GM21367 (cell line): ENCODE measurements around the gene IL6ST.
"Not testable (repeated sequence)": the region's sequence is repeated elsewhere in the genome, so short reads cannot be mapped to it uniquely, and the experiment has no call there.

Experiments used
- ATAC-seq: cut with Tn5 transposase; IDR thresholded peaks from one replicate; pipeline ENCODE4 v1.9.1; 2021; ENCODE audit not compliant: unreplicated experiment

IL6ST gene

DNA sequence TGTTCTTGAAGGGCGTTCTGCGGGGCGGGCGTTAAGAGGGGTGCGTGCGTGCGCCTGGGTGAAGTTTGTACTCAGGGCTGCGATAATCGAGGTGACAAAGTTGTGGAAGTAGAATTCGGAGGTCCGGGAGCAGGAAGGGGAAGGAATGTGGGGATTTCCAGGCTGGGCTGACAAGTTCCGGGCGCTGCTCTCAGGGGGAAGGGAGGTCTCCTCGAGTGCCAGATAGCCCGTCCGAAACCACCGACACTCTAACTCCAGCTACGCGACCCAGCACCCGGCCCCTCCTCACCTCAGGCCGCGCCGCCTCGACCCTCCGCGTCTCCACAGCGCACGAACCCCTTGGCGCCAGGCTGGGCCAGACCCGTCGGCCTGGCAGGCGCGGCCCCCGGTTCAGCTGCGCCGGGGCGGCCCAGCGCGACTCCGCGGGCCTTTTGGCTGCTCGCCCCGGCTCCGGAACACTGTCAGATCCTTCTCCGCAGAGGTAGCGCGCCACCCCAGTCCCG is at the start of gene IL6ST:
IL6ST (minus strand) TSS at position 469 of the 503 bp plus-strand sequence. CDS start 18,685 bp downstream, outside the sequence.
- ATAC-seq = peak; percentile 28

DNA sequence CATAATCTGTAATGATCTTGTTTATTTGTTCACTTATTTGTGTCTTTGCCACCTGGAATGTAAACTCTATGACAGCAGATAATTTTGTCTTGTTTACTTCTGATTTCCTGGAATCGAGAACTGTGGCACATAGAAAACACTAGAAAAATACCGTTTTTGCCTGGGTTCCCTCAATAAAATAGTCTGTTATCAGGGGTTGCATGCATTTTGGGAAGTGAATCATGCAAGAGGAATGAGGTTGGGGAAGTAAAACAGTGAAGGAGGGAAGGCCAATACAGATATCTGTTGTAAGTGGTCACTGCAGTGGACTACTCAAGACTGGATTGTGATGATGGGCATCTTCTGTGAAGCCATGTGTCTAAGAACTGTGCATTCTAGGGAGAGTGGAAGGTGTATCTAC is 45.2 kb upstream of the IL6ST start:
- no peak for ATAC-seq

DNA sequence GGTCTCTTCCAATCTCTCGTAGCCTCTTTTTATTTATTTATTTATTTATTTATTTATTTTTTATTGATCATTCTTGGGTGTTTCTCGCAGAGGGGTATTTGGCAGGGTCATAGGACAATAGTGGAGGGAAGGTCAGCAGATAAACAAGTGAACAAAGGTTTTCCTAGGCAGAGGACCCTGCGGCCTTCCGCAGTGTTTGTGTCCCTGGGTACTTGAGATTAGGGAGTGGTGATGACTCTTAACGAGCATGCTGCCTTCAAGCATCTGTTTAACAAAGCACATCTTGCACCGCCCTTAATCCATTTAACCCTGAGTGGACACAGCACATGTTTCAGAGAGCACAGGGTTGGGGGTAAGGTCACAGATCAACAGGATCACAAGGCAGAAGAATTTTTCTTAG is 43.4 kb upstream of the IL6ST start:
- ATAC-seq = not testable (repeated sequence)

DNA sequence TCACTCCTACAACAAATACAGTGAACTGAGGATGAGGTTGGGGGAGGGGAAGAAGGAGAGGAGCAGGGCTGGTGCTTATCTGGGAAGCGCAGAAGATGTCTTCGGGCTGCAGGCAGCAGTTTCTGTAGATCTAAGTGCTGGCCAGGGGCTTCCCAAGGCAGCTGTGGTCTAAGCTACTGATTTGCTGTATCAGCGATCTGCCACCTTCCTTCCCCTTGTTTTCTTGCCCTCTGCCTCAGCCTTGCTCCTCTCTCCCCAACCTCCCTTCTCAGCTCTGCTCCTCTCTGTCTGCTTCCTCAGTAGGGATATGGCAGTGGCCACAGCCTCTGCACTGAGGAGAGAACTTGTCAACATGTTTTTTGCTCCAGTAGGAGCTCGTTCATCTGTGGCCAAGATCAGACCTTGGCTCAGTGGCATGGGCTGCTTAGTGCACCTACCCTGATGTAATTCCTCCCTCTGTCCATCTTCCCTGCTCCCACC is 42.8 kb upstream of the IL6ST start:
- no peak for ATAC-seq

DNA sequence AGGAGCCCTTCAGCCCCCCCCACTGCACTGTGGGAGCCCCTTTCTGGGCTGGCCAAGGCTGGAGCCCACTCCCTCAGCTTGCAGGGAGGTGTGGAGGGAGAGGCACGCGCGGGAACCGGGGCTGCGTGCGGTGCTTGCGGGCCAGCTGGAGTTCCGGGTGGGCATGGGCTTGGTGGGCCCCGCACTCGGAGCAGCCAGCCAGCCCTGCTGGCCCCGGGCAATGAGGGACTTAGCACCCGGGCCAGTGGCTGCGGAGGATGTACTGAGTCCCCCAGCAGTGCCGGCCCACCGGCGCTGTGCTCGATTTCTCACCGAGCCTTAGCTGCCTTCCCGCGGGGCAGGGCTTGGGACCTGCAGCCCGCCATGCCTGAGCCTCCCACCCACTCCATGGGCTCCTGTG is 40.6 kb upstream of the IL6ST start:
- not testable (repeated sequence) for ATAC-seq

DNA sequence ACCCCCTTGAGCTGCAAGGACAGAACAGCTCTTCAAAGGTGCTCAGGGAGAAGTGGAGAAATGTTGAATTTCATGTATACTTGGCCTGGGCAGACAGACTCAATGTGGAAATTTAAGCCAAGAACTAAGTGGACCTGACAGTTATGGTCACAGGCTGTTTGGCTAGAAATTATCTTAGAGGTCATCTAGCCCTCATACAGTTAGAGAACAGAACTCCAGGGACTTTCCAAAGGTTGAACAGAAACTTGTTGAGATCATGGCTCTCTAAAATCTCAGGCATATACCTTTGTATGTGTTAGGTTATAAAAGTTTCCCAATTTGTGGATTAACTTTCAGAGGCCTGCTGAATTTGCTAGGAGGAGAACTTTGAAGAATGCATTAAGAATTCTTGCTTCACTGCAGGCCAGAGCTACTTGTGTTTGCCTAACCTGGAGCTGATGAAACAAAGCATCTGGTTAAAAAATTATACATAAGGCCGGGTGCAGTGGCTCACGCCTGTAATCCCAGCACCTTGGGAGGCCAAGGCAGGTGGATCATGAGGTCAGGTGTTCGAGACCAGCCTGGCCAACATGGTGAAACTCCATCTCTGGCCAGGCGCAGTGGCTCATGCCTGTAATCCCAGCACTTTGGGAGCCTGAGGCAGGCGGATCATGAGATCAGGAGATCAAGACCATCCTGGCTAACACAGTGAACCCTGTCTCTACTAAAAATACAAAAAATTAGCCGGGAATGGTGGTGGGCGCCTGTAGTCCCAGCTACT is 35.3 kb upstream of the IL6ST start:
- not testable (repeated sequence) for ATAC-seq

DNA sequence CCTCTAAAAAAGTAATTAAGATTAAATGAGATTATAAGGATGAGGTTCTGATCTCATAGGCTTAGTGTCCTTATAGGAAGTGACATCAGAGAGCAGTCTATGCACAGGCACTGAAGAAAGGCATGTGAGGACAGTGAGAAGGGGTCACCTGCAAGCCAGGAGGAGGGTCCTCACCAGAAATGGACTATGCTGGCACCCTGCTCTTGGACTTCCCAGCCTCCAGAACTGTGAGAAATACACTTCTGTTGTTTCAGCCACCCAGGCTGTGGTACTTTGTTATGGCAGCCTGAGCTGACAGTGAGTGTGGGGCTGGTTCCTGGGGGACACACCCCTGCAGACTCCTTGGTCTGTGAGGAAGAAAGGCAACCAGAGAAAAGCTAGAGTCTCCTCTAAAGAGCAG is 34.7 kb upstream of the IL6ST start:
- no peak for ATAC-seq

DNA sequence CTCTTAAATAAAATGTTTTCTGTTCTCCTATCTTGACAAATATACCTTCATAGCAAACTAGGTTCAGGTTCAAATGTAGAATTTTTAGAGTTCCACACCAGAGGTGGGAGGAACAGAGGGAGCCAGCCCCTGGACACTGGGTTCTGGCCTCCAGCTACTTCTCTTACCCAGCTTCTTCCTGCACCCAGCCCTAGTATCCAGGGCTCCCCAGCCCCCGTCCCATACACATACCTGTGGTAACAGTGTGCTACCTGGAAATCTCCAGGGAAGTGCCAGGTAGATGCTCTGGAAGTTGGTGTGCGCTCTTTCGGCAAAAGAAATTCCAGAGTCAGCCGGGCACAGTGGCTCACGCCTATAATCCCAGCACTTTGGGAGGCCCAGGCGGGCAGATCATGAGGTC is 33.9 kb upstream of the IL6ST start:
- ATAC-seq = no peak

DNA sequence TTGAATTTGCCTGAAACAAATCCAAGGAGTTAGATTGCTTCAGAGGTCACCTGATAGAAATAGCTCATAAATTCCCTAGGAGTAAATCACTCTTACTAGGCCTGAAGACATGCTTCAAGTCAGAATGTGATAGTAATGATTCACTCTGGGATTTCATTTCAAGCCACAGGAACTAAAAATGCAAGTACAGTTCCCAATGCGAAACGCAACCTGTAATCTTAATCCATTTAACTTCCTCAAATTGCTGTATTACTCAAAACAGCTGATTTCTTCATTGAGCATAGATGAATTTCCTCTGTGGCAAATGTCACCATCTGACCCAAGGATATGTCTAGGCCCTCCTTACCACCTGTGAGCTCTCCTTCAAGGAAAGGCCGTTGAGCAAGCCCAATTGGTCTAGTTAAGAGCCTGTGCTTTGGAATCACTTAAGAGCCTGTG is 32.1 kb upstream of the IL6ST start:
- ATAC-seq = peak; percentile 70

DNA sequence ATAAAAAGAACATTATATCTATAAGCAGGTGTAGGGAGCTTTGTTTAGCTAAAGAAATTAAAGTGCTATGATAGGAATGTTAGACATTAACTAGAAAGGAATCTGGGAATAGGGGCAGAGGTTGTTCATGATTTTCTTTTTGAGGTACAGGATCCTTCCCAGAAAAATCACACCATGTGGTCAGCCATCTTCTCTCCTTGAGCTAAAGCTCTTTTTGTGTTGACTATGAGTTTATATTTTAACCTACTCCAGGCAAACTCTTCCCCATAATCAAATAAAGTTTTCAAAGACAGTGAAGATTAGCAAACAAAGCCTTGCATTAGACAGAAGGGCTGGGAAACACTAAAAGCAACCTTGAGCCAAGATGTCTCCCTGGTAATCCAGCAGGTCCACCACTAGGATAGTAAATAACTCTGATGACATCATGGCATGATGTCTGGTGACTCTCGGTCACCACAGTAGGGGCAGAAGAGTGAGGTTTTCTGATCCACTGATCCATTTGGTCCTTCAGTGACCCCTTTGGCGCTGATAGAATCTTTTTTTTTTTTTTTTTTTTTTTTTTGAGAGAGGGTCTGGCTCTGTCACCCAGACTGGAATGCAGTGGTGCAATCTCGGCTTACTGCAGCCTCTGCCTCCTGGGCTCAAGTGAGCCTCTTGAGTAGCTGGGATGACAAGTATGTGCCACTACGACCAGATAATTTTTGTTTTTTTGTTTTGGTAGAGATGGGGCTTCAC is 30.6 kb upstream of the IL6ST start:
- no peak for ATAC-seq

DNA sequence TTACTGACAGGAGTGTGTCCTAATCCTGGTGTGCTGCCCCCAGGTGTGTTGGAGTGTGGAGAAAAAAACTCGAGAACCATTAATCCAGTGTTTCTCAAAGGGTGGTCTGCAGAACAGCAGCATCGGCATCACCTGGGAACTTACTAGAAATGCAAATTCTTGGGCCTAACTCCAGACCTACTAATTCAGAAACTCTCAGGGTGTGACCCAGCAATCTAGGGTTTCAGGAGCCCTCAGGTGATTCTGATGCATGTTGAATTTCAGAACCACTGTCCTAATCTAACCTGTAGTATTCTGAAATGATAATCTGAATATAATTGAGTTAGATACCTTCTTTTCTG is 30.0 kb upstream of the IL6ST start:
- ATAC-seq = no peak

DNA sequence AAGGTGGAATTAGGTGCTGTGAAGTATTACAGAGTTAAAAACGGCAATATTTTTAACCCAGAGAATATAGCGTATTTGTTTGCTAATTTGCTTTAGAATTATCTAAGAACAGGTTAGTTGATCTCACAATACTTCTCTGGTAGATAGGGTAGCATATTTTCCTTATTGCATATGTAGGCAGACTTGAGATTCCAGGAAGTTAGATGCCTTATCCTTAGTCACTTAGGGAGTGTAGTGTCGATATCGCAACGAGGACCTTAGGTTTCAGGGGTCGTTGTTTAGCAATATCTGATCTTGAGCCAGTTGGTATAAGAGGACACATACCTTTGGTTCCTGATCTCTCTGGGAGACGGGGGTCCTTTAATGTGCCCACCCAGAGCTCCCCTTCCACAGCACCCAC is 28.5 kb upstream of the IL6ST start:
- no peak for ATAC-seq

DNA sequence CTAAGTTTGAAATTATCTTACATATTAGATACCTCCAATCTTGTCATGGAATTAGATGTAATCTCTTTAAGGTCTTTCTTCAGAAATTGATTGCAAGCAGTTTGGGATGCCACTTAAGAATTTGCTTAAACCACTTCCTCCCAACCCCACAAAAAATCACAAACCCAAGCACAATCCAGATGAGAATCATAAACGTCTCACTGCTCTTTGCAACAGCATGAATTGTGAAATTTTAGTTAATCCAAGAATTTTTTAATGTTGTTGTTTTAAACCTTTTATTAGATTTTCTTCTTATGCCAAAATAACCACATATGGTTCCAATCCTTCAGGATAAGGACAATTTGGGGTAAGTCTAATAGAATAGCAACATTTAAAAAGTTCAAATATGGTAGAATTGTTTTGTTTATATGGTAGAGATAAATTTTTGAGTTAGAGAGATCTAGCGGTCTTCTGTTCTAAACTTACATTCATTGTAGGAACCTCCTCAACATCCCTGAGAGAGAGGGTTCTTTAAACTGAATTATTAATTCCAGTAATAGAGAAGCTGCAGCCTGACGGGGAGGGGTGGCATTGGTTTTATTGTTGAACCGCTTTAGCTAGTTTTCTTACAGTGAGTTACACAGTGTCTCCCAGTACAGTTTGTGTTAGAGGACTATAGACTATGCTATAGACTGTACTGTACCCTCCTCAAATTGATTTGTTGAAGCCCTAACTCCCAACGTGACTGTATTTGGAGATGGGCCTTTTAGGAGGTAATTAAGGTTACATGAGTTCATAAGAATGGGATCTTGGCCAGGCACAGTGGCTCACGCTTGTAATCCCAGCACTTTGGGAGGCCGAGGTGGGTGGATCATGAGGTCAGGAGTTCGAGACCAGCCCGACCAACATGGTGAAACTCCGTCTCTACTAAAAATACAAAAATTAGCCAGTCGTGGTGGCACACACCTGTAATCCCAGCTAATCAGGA is 24.8 kb upstream of the IL6ST start:
- ATAC-seq = no peak

DNA sequence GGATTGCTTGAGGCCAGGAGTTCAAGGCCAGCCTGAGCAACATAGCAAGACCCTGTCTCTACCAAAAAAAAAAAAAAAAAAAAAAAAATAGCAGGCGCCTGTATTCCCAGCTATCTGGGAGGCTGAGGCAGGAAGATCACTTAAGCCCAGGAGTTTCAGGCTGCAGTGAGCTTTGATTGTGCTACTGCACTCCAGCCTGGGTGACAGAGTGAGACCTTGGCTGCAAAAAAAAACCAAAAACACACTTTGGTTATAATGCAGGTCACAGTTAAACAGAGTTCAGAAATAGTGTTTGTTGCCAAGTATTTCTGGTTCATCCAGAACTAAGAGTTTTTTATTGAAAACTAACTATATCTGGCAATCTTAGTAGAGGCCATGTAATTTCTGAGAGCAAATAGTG is 24.1 kb upstream of the IL6ST start:
- no peak for ATAC-seq

DNA sequence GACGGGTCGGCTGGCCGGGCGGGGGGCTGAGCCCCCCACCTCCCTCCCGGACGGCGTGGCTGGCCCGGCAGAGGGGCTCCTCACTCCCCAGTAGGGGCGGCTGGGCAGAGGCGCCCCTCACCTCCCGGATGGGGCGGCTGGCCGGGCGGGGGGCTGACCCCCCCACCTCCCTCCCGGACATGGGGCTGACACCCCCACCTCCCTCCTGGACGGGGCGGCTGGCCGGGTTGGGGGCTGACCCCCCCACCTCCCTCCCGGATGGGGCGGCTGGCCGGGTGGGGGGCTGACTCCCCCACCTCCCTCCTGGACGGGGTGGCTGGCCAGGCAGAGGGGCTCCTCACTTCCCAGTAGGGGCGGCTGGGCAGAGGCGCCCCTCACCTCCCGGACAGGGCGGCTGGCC is 19.9 kb upstream of the IL6ST start:
- ATAC-seq = not testable (repeated sequence)

DNA sequence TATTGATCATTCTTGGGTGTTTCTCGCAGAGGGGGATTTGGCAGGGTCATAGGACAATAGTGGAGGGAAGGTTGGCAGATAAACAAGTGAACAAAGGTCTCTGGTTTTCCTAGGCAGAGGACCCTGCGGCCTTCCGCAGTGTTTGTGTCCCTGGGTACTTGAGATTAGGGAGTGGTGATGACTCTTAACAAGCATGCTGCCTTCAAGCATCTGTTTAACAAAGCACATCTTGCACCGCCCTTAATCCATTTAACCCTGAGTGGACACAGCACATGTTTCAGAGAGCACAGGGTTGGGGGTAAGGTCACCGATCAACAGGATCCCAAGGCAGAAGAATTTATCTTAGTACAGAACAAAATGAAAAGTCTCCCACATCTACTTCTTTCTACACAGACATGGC is 19.2 kb upstream of the IL6ST start:
- ATAC-seq = not testable (repeated sequence)

DNA sequence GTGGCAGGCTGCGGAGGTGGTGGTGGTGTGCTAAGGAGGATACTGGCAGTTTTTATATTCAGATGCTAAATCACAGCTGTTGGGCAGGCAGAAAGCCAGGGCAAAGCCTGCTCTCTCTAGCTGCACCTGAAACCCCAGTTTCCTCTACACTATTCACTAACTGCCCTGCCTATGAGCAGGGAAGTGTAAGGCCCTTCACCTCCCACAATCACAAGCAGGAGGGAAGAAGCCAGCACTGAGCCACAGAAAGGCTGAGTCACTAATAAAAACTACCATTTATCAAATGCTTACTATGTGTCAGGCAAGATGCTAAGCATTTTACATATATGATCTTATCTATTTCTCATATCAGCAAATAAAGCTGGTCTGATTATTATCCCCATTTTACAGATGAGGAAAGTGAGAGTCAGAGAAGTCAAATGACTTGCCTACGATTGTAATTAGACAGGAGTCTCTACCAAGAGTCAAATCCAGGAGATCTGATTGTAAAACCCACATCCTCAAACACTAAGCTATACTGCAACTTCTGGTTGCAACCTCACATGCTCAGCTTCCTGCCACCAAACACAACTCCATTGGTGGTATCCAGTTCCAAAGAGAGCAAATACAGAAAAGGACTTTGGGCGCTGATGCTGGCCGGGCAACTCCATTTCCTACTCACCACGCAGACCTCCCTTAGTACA is 17.7 kb upstream of the IL6ST start:
- peak; percentile 79 for ATAC-seq

DNA sequence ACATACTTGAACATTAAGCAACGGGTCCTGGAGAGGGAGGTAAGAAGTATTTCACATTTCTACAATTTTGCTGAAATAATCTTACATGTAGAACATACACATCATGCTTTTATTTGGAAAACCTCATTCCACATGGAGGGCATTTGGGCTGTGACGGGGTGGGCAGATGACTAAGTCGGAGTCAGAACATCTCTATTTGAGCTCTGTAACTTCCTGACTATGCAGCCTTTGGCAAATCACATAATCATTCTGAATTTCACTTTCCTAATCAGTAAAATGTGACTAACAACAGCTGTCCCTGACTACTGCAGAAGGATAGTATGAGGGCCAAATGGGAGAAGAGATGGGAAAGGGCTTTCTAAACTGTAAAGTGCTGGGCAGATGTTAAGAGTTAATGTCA is 17.1 kb upstream of the IL6ST start:
- peak; percentile 22 for ATAC-seq

DNA sequence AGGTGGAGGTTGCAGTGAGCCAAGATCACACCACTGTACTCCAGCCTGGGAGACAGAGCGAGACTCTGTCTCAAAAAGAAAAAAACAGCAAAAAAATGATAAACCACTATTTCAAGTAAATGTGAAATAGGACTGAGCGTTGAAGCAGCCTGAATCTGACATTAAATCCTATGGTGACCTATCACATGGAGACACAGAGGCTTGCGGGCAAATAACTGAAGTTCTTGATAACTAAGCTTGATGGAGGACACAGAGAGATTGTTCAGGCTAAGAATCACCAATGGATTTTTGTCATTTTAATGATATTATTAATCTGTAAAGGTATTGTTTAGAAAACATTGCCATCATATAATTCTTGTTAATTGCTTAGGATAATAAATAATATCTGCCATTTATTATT is 15.7 kb upstream of the IL6ST start:
- ATAC-seq = no peak

DNA sequence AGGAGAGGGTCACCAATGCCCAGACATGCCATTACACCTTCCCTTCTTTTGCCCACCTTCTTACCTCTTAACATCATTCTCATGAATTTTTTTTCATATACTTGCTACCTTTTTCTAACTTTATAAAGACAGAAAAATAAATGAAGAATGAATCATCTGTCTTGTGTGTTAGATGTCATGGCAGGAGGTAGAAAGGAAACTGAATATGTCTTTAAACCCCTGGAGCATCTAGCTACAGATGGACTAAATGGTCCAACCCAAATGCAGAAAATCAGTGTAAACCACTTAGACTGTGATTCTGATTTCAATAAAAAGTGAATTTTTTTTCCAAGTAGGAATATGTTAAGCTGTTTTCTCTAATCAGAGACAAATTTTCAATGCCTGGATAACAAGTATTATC is 11.8 kb upstream of the IL6ST start:
- no peak for ATAC-seq
